ENCODE data around the gene KATNB1. TPM values are rescaled to one million over a fixed set of nuclear protein-coding genes. Genes with fewer than 3 reads are reported as not detected.

Gene KATNB1
- total and polyA plus RNA-seq, 4 donors = 14.9 to 39.3 (median 20.1) TPM

GRCh38 chr16:57696240-57696639 is 39.3 kb upstream of the KATNB1 start:
- no peak for DNase-seq
- H3K27me3 ChIP-seq (ENCODE audit: control insufficient read depth in 3 of 3, insufficient read depth in 3 of 3, low read length in 2 of 3) = peaks cover 0 to 3% (median 0%) of the 10 kb centered on the region in 3 donors
- no peaks in the 10 kb centered on the region for H3K36me3 ChIP-seq (ENCODE audit: control insufficient read depth in 4 of 4, insufficient read depth in 4 of 4, low read length in 4 of 4)
- H3K4me3 ChIP-seq = no peak overlapping the region
- WGBS, 2 donors = 90 to 95% methylated on average over 7 of the region's 7 CpGs
- no peaks in the 10 kb centered on the region for H3K9me3 ChIP-seq (ENCODE audit: control insufficient read depth in 4 of 4, insufficient read depth in 3 of 4, low read length in 3 of 4)
- TF ChIP-seq, protein P1, sequence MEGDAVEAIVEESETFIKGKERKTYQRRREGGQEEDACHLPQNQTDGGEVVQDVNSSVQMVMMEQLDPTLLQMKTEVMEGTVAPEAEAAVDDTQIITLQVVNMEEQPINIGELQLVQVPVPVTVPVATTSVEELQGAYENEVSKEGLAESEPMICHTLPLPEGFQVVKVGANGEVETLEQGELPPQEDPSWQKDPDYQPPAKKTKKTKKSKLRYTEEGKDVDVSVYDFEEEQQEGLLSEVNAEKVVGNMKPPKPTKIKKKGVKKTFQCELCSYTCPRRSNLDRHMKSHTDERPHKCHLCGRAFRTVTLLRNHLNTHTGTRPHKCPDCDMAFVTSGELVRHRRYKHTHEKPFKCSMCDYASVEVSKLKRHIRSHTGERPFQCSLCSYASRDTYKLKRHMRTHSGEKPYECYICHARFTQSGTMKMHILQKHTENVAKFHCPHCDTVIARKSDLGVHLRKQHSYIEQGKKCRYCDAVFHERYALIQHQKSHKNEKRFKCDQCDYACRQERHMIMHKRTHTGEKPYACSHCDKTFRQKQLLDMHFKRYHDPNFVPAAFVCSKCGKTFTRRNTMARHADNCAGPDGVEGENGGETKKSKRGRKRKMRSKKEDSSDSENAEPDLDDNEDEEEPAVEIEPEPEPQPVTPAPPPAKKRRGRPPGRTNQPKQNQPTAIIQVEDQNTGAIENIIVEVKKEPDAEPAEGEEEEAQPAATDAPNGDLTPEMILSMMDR (IDR thresholded peaks at IDR 0.05; ENCODE audit: control extremely low read depth, extremely low read depth) = no peak
- peaks cover 0 to 6% (median 3%) of the 10 kb centered on the region in 5 donors for H3K4me1 ChIP-seq (ENCODE audit: control insufficient read depth in 5 of 5, insufficient read depth in 5 of 5, low read length in 5 of 5)
- ATAC-seq (ENCODE audit: insufficient read depth, low FRiP score) = no peak
- no peak overlapping the region for H3K27ac ChIP-seq (ENCODE audit: low read depth in 1 of 2, low read length in 1 of 2)
- no peak overlapping the region for H3K9ac ChIP-seq (ENCODE audit: insufficient read depth in 1 of 2, low read length in 2 of 2)

- ATAC-seq (ENCODE audit: insufficient read depth, low FRiP score) (no peak), DNase-seq (no peak)
- peaks cover 0 to 14% (median 4%) of the 10 kb centered on the region in 5 donors for H3K4me1 ChIP-seq (ENCODE audit: control insufficient read depth in 5 of 5, insufficient read depth in 5 of 5, low read length in 5 of 5)
- no peak overlapping the region for H3K27ac ChIP-seq (ENCODE audit: low read depth in 1 of 2, low read length in 1 of 2)
- H3K27me3 ChIP-seq (ENCODE audit: control insufficient read depth in 3 of 3, insufficient read depth in 3 of 3, low read length in 2 of 3) = no peaks in the 10 kb centered on the region
- H3K9ac ChIP-seq (ENCODE audit: insufficient read depth in 1 of 2, low read length in 2 of 2) = no peak overlapping the region
- H3K36me3 ChIP-seq (ENCODE audit: control insufficient read depth in 4 of 4, insufficient read depth in 4 of 4, low read length in 4 of 4) = no peaks in the 10 kb centered on the region
- no peaks in the 10 kb centered on the region for H3K9me3 ChIP-seq (ENCODE audit: control insufficient read depth in 4 of 4, insufficient read depth in 3 of 4, low read length in 3 of 4)
- WGBS, 2 donors = 96 to 97% methylated on average over 17 of the region's 17 CpGs
- no peak overlapping the region for H3K4me3 ChIP-seq
- TF ChIP-seq, protein P1 (IDR thresholded peaks at IDR 0.05; ENCODE audit: control extremely low read depth, extremely low read depth) = no peak
Observed at GRCh38 chr16:57697896-57698537, 37.6 kb upstream of the KATNB1 start.

- H3K4me3 ChIP-seq = no peak overlapping the region
- 90% methylated on average over 16 of the region's 16 CpGs for WGBS, 2 donors
- no peaks in the 10 kb centered on the region for H3K9me3 ChIP-seq (ENCODE audit: control insufficient read depth in 4 of 4, insufficient read depth in 3 of 4, low read length in 3 of 4)
- no peak overlapping the region for H3K9ac ChIP-seq (ENCODE audit: insufficient read depth in 1 of 2, low read length in 2 of 2)
- ATAC-seq (ENCODE audit: insufficient read depth, low FRiP score) = no peak
- TF ChIP-seq, protein P1 (IDR thresholded peaks at IDR 0.05; ENCODE audit: control extremely low read depth, extremely low read depth) = no peak
- DNase-seq = no peak
- H3K36me3 ChIP-seq (ENCODE audit: control insufficient read depth in 4 of 4, insufficient read depth in 4 of 4, low read length in 4 of 4) = no peaks in the 10 kb centered on the region
- peaks cover 0 to 15% (median 4%) of the 10 kb centered on the region in 5 donors for H3K4me1 ChIP-seq (ENCODE audit: control insufficient read depth in 5 of 5, insufficient read depth in 5 of 5, low read length in 5 of 5)
- H3K27me3 ChIP-seq (ENCODE audit: control insufficient read depth in 3 of 3, insufficient read depth in 3 of 3, low read length in 2 of 3) = no peaks in the 10 kb centered on the region
- H3K27ac ChIP-seq (ENCODE audit: low read depth in 1 of 2, low read length in 1 of 2) = no peak overlapping the region
Observed at GRCh38 chr16:57698812-57699405, 36.7 kb upstream of the KATNB1 start.

Data from lung (tissue), 12 donors.